Activated T-cell treated with anti-CD3 and anti-CD28 coated beads for 4 hours (primary cell): ENCODE data around the gene ARHGDIA.
"Not testable (repeated sequence)": the region's sequence is repeated elsewhere in the genome, so short reads cannot be mapped to it uniquely, and the experiment has no call there.

Experiments used
- DNase-seq: peaks from one replicate; pipeline ENCODE4 v3.0.0-alpha.2; 2020

Gene ARHGDIA

DNA sequence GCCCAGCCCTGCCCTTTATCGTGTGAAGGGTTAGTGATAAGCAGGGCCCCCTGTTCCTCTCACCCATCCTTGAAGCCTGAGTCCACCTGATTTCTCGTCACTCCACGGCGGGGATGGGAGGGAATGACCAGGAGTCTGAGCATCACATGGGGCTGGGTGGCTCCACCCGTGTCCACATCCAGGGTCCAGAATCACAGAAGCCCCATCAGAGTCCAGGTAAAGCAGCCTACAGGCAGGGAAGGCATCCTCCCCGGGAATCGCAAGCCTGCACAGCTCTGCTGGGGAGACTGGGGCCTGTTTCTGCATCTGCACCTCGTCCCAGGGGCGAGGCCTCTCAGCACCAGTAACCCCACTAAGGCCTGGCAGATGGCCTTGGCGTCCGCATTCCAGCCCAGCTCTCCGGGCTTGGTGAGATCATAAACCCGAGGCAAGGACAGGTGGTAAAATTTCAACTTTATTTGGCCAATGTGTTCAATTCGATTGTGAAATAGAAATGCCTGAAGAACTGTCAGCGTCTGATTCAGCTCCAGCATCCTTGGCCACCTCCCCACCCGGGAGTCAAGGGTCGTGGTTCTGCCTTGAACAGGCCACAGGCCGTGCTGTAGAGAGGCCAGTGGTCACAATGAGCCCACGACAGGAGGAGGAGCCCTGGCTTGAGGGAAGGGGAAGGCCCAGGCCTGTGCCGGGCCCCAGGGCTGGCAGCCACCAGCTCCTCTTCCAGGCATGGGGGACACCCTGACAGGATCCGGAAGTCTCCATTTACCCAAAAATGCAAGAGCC, 28.2 kb downstream of the ARHGDIA start:
- DNase-seq = no peak

GRCh38 chr17:81842378-81842724, 28.8 kb downstream of the ARHGDIA start:
- no peak for DNase-seq

DNA sequence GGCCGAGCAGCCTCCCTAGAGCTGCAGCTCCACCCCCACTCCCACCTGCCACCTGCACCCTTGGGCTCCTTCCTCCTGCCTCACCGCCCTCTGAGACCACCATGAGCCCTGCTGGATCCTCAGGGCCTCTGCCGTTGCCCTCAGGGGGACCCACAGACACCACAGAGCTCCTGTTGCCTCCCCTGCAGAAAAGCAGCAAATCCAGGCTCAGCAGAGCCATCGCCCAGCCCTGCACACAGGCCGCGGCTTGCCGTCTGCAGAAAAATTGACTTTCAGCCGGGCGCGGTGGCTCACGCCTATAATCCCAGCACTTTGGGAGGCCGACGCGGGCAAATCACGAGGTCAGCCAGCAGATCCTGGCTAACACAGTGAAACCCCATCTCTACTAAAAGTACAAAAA, 29.3 kb downstream of the ARHGDIA start:
- no peak for DNase-seq

DNA sequence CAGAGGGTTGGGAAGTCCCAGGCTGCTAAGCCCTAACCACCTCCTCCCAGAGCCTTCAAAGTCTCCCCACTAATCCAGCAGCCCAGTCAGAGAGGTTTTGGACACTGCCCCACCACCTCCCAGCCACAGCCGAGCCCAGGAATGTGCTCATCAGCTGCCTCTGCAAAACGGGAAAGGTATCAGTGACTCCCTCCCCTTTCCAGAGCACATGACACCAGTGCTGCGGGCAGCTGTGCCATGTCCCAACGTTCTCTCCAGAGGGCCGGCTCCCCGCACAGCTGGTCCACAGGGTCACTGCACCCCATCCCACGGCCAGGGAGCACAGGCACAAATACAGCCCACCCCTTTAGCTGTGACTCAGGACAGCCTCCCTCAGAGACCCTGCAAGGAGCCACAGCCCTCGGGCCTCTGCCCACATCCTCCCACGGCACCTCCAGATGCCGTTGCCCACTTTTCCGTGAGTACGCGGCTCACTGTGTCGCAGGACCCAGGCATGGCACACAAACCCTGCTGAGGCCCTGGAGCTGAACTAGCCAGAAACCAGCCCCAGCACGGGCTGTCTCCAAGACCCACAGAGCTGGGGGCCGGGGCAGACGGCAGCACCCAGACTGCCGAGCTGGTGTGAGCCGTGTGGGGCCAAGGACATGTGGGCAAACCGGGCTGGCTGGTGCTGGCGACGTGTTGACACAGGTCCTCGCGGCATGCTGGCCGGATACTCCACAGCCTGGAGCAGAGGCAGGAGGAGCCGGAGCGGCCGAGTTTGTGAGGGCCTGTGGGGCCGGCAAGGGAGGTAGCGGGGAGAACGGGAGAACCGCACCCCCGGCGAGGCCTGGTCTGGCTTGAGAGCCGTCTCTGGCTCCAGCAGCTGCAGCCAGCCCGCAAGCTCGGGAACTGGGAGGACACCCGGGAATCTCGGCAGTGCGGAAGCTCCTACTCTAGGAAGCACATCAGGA, 30.0 kb downstream of the ARHGDIA start:
- no peak for DNase-seq

DNA sequence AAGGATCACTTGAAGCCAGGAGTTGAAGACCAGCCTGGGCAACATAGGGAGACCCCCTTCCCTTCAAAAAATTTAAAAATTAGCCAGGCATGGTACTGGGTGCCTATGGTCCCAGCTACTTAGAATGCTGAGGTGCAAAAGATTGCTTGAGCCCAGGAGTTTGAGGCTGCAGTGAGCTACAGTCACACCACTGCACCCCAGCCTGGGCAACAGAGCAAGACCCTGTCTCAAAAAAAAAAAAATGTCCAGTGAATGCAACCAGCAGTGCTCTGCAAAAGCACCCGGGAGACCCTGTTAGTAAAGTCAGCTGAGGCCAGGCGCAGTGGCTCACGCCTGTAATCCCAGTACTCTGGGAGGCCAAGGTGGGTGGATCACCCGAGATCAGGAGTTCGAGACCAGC, 31.1 kb downstream of the ARHGDIA start:
- not testable (repeated sequence) for DNase-seq

GRCh38 chr17:81839301-81839700, 31.8 kb downstream of the ARHGDIA start:
- no peak for DNase-seq

GRCh38 chr17:81838753-81839255, 32.3 kb downstream of the ARHGDIA start:
- no peak for DNase-seq

GRCh38 chr17:81837641-81838040, 33.5 kb downstream of the ARHGDIA start:
- DNase-seq = no peak

DNA sequence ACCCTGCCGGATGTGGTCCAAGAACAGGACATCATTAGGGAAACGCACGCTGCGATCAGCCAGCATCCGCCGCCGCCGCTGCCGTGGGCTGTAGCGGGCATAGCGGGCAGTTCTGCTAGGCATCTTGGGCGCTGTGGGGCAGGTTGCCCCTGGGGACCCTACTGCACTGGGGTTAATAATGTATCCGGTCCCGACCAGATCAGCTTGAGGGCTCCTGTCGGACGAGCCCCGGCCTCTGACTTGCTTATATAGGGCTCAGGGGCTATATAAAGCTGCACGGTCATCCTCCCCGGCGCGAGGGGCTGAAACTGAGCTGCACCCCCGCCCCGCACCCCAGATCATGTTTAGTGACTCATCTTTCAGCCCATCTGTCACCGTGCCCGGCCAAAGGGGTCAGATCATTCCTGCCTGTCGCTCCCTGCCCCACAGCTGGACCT, 36.3 kb downstream of the ARHGDIA start, which contains the start of gene PPP1R27:
Gene PPP1R27, minus strand, starts transcription at position 220 of the 437 bp plus-strand sequence. Its CDS starts 97 bp downstream, at position 123.
- DNase-seq = no peak

DNA sequence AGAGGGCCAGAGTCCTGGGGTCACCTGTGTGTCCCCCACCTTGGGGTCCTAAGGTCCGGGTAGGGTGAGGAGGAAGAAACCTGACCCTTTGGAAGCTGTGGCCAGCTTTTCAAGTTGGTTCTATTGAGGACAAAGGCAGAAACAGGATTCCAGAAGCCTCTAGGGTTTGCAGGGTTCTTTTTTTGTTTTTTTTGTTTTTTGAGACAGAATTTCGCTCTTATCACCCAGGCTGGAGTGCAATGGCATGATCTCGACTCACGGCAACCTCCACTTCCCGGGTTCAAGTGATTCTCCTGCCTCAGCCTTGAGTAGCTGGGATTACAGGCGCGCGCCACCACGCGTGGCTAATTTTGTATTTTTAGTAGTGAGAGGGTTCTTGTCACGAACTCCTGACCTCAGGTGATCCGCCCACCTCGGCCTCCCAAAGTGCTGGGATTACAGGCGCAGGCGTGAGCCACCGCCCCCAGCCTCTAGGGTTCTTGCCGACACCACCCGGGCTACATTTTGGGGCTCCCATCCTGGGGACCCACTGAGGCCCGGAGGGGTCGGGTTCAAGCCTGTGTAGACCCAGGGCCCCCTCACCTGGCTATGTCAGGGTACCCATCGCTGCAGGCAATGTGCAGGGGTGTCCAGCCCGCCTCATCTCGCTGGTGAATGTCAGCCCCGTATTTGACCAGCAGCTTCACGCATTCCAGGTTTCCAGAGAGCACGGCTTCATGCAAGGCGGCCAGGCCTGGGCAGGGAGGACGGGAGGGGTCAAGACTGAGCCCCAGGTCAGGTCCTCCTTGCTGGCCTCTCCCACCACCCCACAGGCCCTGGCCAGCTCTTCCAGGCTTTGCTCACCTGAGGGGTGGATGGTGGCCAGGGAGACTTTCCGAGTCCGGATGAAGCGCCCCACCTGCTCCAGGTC, 37.0 kb downstream of the ARHGDIA start:
- no peak for DNase-seq

GRCh38 chr17:81833160-81833920, 37.8 kb downstream of the ARHGDIA start, which contains the start of gene MCRIP1:
Gene MCRIP1 (minus strand): TSS chr17:81833291. CDS start chr17:81824506, 8,785 bp downstream.
- DNase-seq = peak; percentile 91

DNA sequence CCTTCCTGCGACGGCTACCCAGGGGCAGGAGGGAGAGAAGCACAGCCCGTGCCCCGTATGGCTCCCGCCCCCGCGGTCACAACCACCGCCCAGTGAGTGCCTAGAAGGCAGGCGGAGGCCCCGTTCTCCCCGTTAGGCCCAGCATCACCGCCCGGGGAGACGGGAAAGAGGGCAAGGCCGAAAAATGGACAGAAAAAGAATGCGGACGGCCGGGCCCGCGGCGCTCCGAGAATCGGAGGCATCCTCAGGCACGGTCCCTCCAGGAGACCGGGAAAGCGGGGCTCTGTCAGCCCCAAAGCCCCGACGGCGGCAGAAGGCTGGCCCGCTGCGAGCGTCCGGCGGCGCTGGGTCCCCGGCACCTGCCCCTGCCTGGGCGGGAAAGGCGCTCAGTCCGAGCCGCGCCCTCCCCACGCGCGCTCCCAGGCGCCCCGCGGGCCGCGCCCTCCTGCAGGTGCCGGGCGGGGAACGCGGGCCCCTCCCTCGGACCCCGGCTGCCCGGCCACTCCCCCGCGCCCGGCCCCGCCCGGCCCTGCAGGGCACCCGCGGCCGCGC, 38.5 kb downstream of the ARHGDIA start:
- peak; percentile 25 for DNase-seq

DNA sequence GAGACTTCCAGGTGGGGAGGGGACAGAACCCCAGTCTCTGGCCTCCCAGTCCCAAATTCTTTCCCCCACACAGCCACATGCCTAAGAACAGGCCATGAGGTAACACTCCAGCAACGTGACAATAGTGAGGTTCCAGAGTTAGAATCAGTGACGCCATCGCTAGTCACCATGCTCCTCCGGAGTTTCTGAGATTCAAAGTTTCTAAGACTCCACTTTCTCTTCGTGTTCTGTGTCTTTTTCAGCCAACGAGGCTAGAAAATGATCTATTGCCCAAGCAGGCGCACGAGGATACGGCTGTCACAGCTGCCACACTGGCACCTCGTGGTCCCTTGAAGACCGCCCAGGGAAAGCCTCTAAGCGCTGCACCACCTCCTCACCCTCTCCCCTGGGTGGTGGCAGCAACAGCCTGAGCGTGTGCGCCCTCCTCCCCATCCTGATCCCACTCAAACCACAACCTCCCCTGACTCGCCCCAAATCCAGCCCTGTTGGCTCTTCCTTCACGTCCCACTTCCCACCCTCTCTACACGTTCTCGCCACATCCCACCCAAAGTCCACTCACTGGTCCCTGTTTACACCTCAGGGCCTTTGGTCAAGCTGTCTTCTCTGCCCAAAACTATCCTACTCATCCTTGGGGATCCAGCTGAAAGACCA, 39.1 kb downstream of the ARHGDIA start:
- peak; percentile 27 for DNase-seq

- no peak for DNase-seq
Measured at GRCh38 chr17:81831563-81831956, 39.6 kb downstream of the ARHGDIA start.

GRCh38 chr17:81829858-81830257, 41.3 kb downstream of the ARHGDIA start:
- no peak for DNase-seq

- DNase-seq = no peak
Measured at GRCh38 chr17:81828656-81829055, 42.5 kb downstream of the ARHGDIA start.

DNA sequence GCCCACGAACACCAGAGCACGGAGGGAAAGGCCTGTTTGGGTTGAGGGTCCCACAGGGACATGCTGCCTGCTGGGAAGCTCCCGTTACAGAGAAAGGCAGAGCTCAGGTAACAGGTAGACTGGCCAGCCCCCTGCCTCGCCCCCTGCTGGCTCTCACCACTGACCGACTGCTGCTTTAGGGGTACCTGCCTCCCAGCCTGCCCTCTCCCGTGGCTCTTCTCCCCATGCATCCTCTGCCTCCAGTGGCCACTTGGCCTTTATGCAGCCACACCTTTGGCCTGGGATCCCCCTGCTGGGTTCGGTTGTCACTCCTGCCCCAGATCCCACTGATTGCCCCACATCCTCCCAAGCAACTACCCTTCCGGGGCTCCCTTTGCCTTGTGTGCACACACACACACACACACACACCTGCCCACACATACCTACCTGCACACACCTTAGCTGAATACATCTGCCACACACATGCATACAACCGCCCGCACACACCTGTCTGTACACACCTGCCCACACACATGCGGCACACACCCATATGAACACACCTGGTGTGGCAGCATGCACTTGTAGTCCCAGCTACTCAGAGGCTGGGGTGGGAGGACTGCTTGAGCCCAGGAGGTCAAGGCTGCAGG, 45.2 kb downstream of the ARHGDIA start:
- no peak for DNase-seq

DNA sequence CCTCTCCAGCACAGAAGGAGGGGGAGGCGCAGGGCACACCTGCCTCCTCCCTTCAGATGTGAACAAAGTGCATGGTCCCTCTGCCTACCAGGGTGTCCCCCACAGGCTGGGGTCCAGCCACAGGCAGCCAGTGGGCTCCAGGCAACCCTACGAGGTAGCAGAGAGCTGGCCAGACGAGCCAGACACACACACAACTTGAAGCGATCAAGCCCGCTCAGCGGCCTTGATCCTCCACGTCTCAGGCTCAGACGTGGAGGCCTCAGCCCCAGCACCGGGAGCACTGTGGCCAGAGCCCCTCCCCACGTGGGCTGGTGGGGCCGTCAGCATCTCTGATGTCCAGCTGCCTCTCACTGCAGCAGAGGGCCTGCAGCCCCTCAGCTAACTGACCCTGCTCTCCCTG, 46.5 kb downstream of the ARHGDIA start:
- no peak for DNase-seq

- no peak for DNase-seq
Measured at GRCh38 chr17:81823820-81824550, 47.2 kb downstream of the ARHGDIA start.
